NCI-H128 (cell line): ENCODE results near the gene PDLIM4.
A peak's percentile ranks its signal among the peaks of the same experiment; 100 is the strongest.

Source experiments
- DNase-seq: peaks from one replicate; lab custom pipeline; 2025; ENCODE audit not compliant: unreplicated experiment; lab: John Stamatoyannopoulos, UW

PDLIM4 gene

DNA sequence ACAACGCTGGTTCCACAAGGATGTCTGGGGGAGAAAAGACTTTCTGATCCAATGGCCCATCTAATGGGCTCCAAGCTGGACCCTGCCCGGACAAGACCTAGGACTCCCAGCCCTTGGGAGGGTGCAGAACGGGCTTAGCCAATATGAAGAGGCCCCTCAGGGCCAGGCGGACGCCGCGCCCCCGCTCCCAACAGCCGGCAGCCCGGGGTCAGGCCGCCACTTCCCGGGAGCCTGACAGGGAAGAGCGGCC, 30.3 kb upstream of the PDLIM4 start:
- no peak for DNase-seq

GRCh38 chr5:132227485-132228240, 29.8 kb upstream of the PDLIM4 start, which contains the start of gene P4HA2:
TSS of gene P4HA2 (minus strand) at chr5:132227853. CDS start at chr5:132218626, 9,227 bp downstream.
- DNase-seq: peak; percentile 35

GRCh38 chr5:132228241-132229035, 29.1 kb upstream of the PDLIM4 start:
- DNase-seq: no peak

DNA sequence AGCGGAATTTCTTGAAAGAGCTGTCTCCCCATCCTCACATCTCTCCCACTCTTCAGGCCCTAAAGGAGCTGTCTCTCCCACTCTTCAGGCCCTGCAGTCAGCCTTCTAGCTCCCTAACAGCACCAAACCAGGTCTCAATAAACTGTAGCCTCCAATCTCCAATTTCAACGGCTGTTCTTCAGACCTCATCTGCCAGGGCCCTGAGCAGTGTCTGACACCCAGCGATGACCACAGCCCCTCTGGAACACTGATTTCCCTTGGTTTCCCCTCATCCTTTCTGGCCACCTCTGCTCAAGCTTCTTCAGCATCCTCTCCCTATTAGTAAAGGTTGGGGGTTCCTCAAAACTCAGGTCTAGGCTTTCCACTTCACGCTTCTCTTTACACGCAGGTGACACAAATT, 28.3 kb upstream of the PDLIM4 start:
- no peak for DNase-seq

GRCh38 chr5:132230871-132231270, 26.6 kb upstream of the PDLIM4 start:
- no peak for DNase-seq

- DNase-seq: no peak
Observed at GRCh38 chr5:132232465-132232864, 25.0 kb upstream of the PDLIM4 start.

DNA sequence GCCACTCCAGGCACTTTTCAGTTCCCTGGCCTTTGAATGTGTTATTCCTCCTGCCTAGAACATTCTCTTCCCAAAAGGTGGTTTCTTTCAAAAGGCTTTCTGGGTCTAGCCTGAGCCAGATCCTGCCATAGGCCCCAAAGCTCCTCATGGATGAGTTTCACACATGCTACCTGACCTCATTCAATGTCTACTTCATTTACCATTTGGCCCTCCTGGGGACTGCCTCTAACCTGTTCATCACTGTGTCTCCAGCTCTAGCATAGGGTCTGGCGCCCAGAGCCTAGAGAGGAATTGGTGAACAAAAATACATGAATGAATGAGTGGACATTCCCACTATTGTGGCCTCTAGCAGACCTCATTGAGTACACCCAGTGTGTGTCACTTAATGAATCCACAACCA, 24.4 kb upstream of the PDLIM4 start:
- DNase-seq: no peak

DNA sequence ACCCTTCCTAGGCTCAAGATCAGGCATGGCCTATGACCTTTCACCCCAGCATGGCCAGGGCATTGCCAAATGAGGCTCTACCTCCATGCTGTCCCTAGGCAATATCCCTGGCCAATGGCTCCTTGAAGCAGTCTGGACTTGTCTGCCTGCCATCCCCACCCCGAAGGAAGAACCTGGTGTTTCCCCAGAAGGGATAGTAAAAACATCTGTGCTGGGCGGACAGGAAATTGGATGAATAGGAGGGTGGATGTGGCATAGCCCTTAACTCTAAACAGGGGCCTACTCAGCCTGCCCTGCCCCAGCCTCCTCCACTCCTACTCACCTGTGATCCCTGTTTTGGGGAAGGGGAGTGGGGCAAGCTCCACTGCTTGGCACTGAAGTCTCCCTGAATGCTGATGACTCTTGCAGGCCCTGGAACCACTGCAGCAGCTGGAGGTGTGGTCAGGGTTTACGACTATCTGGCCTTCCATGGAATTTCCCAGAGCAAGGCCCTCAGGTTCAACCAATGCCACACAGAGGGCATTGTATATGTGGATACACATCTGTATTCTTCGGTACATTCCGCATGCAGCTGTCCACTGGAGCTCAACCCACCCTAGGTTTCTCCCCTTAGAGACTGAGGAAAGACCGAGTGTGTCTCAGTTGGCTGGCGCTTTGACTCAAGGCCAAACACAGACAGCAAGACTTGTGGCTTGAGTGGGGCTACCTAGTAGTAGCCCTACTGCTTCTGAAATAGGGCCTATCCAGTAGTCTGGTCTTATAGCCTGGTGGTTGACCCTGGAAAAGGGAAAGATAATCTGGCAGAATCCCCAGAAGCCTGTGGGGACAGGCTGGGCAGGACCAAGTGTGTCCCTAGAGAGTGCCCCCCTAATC, 23.4 kb upstream of the PDLIM4 start:
- no peak for DNase-seq

GRCh38 chr5:132234684-132235062, 22.8 kb upstream of the PDLIM4 start:
- DNase-seq: no peak

- DNase-seq: no peak
Observed at GRCh38 chr5:132235340-132235739, 22.2 kb upstream of the PDLIM4 start.

- no peak for DNase-seq
Observed at GRCh38 chr5:132237141-132237540, 20.4 kb upstream of the PDLIM4 start.

- DNase-seq: no peak
Observed at GRCh38 chr5:132237670-132238069, 19.8 kb upstream of the PDLIM4 start.

DNA sequence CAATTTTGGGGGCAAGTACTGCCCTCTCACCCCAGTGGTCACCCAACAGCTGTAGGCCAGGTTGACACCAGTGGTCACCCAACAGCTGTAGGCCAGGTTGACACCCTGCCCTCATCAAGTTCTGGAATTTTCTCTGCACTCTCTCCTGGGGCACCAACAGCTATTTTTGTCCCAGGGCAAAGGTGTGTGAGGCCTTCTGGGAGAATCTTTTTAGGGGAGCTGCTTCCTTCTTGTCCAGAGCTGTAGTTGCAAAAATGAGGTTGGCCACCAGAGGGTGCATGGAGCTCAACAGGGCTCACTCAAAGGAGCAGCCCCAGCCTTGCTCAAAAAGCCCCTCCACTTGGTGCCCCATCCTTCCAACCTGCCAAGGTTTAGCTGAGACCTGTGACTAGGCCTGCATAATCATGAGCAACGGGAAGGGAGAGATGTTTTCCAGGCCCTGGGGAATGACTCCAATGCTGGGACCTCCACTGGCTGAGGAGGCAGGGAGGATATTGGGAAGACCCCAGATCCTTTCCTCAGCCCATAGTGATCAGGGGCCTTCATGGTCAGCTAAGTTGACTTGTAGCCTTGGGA, 19.2 kb upstream of the PDLIM4 start:
- no peak for DNase-seq

DNA sequence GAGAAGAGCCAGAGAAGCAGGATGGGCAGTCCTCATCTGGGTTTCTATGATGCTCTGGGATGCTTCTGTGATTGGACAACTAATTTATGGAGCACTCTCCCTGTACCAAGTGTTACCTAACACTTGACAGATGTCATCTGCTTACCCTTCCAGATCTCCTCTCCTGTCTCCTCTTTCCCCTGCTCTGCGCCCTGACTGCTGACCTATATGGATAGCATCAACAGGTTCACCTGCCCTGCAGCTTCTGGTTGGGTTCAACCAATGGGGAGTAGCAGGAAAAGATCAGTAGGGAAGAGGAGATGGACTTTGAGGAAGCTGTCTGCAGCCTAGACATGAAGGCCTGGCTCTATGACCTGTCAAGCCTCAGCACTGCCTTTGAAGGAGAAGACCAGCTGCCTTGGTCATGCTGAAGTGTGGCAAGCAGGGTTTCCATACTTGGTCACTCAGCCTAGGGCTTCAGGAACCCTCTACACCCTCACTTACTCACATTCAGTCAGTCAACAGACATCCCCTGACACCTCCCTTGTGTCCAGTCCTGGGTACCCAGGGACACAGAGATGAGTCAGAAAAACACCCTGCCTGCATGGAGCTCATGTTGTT, 18.5 kb upstream of the PDLIM4 start:
- no peak for DNase-seq

GRCh38 chr5:132239776-132240175, 17.7 kb upstream of the PDLIM4 start:
- DNase-seq: no peak

DNA sequence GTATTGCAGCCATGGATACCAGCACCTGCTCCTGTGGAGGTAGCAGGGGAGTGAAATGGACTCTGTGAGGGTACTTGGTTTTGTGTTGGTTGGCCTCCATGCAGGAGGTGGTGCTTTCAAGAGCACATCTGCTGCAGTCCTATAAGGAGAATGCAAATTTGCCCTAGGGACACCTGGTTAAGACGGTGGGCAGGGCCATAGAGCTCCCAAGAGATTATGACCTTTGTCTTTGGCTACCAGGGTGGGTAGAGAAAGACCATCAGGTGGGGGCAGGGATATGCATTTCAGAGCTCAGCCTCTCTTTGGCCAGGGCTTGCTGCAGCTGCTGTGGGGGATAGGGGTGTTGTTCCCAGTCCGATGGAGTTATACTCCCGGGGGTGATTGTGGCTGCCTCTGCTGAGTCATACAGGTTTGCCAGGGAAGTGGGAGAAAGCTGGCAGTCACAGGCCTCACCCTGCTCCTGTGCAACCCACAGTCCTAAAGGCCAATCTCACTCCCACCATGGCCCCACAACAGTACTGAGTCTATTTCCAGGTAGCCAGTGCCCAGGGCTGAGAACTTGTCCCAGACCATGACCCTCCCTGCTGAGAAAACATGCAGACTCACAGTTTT, 14.0 kb upstream of the PDLIM4 start:
- DNase-seq: no peak

- no peak for DNase-seq
Observed at GRCh38 chr5:132245593-132245992, 11.9 kb upstream of the PDLIM4 start.

- no peak for DNase-seq
Observed at GRCh38 chr5:132246806-132247205, 10.7 kb upstream of the PDLIM4 start.

DNA sequence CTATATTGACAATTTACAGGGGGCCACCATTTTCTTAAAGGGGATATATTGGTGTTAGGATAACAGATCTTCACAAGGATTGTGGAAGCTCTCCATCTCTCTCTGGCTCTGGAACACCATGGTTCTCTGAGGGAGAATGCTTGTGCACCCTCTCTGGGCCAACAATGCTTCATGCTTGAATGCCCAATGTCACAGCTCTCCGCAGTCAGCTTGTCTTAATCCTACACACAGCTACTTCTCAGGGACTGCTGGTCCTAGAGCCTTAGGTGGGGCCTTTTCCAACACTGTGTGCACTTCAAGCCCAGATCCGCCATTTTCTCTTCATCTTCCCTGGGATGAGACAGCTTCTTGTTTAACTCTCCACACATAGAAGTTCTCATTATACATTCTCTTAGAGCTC, 6.9 kb upstream of the PDLIM4 start:
- no peak for DNase-seq

- no peak for DNase-seq
Observed at GRCh38 chr5:132251220-132251725, 6.2 kb upstream of the PDLIM4 start.
